Inflammatory macrophage treated with lipopolysaccharide for 1 hour (primary cell): ENCODE measurements around the gene PLEKHG7.
A peak's percentile ranks its signal among the peaks of the same experiment; 100 is the strongest.
"Not testable (repeated sequence)": the region's sequence is repeated elsewhere in the genome, so short reads cannot be mapped to it uniquely, and the experiment has no call there.

Experiments
- DNase-seq, 2 donors: peaks; one replicate each; pipeline ENCODE4 v3.0.0-alpha.2; 2020 to 2022

Gene PLEKHG7

DNA sequence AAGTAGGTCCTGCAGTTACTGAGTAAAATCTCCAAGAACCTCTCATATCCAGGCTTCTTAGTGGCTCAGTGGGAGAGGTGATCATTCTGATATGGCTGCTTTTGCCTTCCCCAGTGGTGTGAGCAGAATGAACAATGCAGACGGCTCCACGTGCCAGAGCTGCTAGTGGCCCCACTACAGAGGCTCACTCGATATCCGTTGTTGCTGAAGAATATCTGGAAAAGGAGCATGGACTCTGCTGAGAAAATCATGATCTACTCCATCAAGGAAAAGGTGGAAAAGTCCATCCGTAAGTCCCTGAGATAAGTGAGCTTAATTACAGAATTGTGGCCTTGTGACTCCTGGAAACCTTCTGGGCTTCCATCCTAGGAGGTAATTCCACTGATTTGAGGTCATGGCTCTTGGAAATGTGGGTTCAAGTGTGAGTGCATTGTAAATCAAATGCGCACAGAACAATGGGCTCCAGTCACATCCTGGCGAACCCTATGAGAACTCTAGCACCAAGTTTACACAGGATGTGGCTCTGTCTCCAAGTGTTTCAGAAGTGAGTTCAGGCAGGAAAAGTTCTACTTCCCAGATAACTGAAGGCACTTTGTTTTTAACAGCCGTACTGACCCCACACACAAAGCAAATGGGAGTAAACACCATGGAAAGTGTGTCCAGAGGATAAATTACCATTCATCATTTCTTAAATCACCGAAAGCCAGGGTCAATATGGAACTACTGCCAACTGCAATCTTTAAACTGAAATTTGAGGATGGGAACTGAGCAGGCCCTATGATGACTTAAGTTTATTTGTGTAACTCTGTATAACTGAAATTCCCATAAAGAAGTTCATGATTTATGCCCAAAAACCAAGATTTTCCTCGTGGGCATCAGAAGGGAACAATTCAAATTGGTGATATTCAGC lies 51.4 kb downstream of the PLEKHG7 start:
- no peak for DNase-seq

DNA sequence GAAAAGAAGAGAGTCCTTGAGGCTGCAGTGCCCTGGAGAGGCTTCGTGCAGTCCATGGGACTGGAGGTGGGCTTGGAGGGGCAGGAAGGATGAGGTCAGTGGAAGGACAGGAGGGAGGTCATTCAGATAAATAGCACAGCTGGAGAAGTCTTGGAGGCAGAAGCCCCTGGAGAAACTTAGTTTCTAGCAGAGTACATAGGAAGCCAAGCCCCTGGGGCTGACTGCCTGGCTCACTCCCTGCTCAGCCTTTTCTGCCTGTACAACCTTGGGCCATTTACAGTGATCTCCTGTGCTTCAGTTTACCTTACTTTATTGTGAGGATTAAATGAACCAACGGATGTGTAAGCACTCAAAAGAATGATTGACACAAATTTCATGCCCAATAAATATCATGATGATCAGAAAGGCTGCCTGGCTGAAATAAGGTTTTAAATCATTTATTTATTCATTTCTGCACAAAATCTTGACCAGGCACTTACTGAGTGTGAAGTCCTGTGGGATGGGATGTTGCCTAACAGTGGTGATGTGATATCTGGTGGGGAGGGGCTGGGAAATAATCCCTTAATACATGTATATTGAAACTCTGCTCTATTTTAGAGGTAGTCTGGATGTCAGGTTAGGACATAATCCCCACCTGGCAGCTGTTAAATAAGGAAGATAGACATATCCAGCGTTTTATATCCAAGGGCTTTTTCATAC lies 54.3 kb downstream of the PLEKHG7 start:
- DNase-seq: no peak

DNA sequence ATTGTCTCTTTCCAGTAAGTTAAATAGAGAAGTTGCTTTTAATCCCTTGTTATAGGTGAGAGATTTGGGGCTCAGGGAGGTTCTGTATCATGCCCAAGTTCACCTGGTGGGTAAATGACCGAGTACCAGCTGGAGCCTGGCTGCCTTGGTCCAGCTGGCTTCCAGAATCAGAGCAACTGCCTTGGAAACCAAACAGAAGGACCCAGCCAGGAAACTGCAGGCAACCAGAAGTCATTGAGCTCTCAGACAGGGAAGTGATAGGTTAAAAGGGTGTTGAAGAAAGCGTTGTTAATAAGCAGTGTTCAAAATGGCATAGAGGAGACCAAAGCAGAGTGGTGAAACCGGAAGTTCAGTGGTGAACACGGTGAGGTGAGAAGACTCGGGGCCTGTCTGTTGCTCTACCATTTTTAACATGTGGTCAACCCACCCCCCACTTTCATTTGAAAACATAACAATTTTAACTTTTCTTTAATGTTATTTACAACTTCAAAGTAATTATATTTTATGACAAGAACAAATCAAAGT lies 54.9 kb downstream of the PLEKHG7 start:
- no peak for DNase-seq

- no peak for DNase-seq
Observed at GRCh38 chr12:92759634-92760268, 57.0 kb downstream of the PLEKHG7 start.

GRCh38 chr12:92762773-92763172 lies 60.0 kb downstream of the PLEKHG7 start:
- no peak for DNase-seq

DNA sequence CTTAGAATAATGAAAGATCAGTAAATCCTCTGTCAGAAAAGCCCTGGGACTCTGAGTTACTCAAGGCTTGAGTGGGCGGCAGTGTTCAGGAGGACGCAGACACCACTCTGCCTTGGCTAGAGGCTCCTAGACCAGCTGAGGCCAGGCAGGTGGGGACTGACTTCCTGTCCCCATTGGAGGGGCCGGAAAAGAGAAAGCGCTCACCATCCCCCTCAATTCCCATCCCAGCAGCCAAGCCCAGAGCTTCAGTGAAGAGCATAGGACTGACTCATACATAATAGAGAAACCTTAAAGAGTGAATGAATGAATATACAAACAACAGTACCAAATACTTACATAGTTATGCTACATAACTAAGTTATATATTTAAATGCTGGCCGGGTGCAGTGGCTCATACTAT lies 62.0 kb downstream of the PLEKHG7 start:
- peak in 1 of 2 donors; percentile 10 for DNase-seq

- no peak for DNase-seq
Observed at GRCh38 chr12:92765871-92766270, 63.1 kb downstream of the PLEKHG7 start.

GRCh38 chr12:92769124-92769901 lies 66.5 kb downstream of the PLEKHG7 start:
- DNase-seq: peak; percentile 37 to 45

DNA sequence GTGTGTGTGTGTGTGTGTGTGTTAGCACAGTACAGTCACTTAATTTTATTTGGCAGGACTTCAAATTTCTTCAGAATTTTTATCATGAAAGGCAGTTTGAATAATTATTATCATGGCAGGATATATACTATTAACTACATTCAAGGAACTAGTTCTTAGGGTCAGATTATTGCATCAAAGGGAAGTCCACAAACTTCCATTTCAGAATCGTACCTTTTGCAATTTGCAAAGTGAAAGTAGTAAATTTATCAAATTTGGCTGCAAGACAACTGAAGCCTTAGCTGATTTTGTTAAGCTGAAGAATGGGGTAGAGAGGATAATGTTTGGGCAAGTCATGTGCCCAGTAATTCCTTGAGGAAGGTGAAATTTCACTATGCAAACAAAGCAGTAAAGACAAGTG lies 68.2 kb downstream of the PLEKHG7 start:
- peak; percentile 60 to 70 for DNase-seq

- DNase-seq: no peak
Observed at GRCh38 chr12:92775416-92775815, 72.6 kb downstream of the PLEKHG7 start.

DNA sequence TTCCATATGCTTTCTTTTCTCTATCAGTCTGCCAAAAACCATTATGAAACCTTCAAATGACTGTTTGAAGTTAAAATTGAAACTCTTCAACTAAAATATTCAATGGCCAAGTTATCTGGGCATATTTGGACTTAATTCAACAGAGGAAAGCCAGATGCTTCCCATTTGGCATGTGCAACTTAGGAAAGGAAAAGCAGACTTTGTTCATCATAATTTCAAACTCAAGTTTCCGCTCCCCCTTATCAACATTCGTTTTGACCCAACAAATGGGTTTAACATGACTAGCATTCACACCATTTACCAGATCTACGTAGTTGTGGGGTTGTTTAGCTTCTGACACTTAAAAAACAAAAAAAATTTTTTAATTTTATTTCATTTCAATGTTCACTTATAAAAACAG lies 75.7 kb downstream of the PLEKHG7 start:
- DNase-seq: no peak

GRCh38 chr12:92779902-92780301 lies 77.1 kb downstream of the PLEKHG7 start:
- peak; percentile 31 to 53 for DNase-seq

- DNase-seq: no peak
Observed at GRCh38 chr12:92784356-92784755, 81.6 kb downstream of the PLEKHG7 start.

GRCh38 chr12:92784797-92785562 lies 82.2 kb downstream of the PLEKHG7 start:
- DNase-seq: peak; percentile 29 to 71

DNA sequence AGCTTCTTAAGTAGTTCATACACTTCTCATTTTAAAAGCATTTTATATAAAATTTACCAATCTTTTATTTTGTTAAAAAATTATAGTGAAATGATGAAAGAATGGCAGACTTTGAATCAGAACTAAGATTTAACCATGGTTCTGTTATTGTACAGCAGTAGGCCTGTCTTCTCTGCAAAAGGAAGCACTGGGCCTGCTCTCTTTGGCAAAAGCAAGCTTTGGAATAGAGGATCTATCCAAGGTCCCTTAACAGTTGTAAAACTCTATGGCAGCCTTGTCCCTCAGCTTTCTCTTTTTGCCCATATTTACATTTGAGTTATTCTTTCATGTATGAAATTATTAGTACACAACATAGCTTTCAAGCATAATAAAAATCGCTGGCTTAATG lies 82.8 kb downstream of the PLEKHG7 start:
- DNase-seq: no peak

DNA sequence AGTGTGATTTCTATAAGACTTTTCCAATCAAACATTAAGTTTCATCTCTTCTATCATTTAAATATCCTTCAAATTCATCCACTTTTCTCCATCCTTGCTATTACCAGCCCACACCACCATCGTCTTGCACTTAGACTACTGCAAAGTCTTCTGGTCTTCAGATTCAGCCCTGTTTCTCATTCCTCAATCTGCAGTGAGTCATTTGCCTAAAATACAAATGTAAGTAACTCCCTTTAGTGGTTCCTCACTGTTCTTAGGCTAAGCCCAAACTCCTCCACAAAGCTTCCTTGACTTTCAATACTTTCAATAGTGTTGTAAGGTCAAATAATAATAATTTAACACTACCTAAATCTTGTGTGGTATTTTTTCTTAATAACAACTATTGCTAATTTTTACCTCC lies 83.3 kb downstream of the PLEKHG7 start:
- DNase-seq: peak; percentile 20 to 50

DNA sequence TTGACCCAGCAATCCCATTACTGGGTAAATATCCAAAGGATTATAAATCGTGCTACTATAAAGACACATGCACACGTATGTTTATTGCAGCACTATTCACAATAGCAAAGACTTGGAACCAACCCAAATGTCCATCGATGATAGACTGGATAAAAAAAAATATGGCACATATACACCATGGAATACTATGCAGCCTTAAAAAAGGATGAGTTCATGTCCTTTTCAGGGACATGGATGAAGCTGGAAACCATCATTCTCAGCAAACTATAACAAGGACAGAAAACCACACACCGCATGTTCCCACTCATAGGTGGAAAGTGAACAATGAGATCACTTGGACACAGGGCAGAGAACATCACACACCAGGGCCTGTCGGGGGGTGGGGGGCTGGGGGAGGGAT lies 91.6 kb downstream of the PLEKHG7 start:
- not testable (repeated sequence) for DNase-seq

DNA sequence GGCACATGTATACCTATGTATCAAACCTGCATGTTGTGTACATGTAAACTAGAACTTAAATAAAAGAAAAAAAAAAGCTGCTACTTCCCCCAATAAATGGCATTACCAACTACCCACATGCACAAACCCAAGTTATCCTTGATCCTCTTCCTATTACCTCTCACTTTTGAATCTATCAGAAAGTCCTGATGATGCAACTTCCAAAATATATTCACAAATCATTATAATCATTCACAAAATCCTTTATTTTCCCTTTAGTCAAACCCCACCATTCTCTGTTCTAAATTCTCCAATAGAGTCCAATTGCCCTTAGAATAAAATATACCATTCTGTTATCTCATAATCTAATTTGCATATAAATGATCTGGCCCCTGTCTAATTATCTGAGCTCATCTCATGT lies 92.0 kb downstream of the PLEKHG7 start:
- no peak for DNase-seq

- peak in 1 of 2 donors; percentile 13 for DNase-seq
Observed at GRCh38 chr12:92796650-92797049, 93.9 kb downstream of the PLEKHG7 start.

GRCh38 chr12:92802906-92803305 lies 100.1 kb downstream of the PLEKHG7 start:
- no peak for DNase-seq

DNA sequence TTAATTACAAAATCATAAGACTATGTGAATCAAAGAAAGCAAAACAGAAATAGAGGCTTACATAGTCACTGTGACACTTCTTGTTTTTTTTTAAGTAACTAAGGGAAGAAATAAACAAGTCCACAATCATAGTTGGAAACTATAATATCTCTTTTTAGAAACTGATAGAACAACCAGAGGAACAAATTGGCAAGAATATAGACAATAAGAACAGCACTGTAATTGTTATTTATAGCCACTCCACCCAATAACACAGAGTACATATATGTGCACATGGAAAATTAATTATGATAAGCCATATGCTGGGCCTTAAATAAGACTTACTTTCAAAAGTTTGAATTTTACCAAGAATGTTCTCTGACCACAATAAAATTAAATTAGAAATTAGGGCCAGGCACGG lies 101.1 kb downstream of the PLEKHG7 start:
- no peak for DNase-seq

GRCh38 chr12:92810370-92810769 lies 107.6 kb downstream of the PLEKHG7 start:
- no peak for DNase-seq
